HepG2 (cell line): ENCODE data around the gene CARD19.

Source experiments
- ARID4A ChIP-seq: sonication (generic); formaldehyde crosslinking; IDR thresholded peaks from 2 replicates; pipeline ENCODE4 v1.5.0; 2020; ENCODE audit warnings: mild to moderate bottlenecking, missing genetic modification reagents, borderline replicate concordance
- CTCF ChIP-seq: sonication (generic); formaldehyde crosslinking; IDR thresholded peaks from 2 replicates; pipeline ENCODE4 v1.5.0; 2020; ENCODE audit warnings: mild to moderate bottlenecking, missing genetic modification reagents, moderate library complexity
- KLF13 ChIP-seq: sonication (generic); formaldehyde crosslinking; IDR thresholded peaks from 2 replicates; pipeline ENCODE4 v1.4.0; 2020; ENCODE audit warnings: mild to moderate bottlenecking, missing genetic modification reagents
- MAZ ChIP-seq, 2 experiments: sonication (generic) in 1 of 2; formaldehyde crosslinking in 1 of 2; IDR thresholded peaks; 2 replicates each; pipeline versions ENCODE4 v1.5.0 to v1.6.1; 2012 to 2020; ENCODE audit warnings: low read depth in 2 of 2, mild to moderate bottlenecking in 2 of 2, borderline replicate concordance in 1 of 2, improper control_type of control experiment in 1 of 2, low read length in 1 of 2, missing genetic modification reagents in 1 of 2, moderate library complexity in 1 of 2
- POLR2AphosphoS5 ChIP-seq: IDR thresholded peaks from 2 replicates; pipeline ENCODE4 v1.6.1; 2012; ENCODE audit warnings: low read depth, low read length
- REPIN1 ChIP-seq: sonication (generic); formaldehyde crosslinking; IDR thresholded peaks from 2 replicates; pipeline ENCODE4 v1.8.0; 2022; ENCODE audit warnings: missing genetic modification reagents, low read depth, mild to moderate bottlenecking, borderline replicate concordance
- TCF7 ChIP-seq: sonication (generic); IDR thresholded peaks from 2 replicates; pipeline ENCODE4 v1.6.1; 2016; ENCODE audit warnings: antibody characterized with exemption, low read depth
- ZNF775 ChIP-seq: sonication (generic); formaldehyde crosslinking; IDR thresholded peaks from 2 replicates; pipeline ENCODE4 v1.4.0; 2020; ENCODE audit warnings: missing genetic modification reagents, mild to moderate bottlenecking, moderate library complexity, borderline replicate concordance
- ZSCAN20 ChIP-seq: sonication (generic); formaldehyde crosslinking; IDR thresholded peaks from 2 replicates; pipeline ENCODE4 v1.4.0; 2020; ENCODE audit warnings: missing genetic modification reagents, mild to moderate bottlenecking, borderline replicate concordance
- TF ChIP-seq, protein P1 (sequence below): IDR thresholded peaks from 2 replicates; pipeline ENCODE4 v1.6.1; 2016; ENCODE audit warnings: mild to moderate bottlenecking, missing biosample characterization, missing genetic modification reagents

DNA sequence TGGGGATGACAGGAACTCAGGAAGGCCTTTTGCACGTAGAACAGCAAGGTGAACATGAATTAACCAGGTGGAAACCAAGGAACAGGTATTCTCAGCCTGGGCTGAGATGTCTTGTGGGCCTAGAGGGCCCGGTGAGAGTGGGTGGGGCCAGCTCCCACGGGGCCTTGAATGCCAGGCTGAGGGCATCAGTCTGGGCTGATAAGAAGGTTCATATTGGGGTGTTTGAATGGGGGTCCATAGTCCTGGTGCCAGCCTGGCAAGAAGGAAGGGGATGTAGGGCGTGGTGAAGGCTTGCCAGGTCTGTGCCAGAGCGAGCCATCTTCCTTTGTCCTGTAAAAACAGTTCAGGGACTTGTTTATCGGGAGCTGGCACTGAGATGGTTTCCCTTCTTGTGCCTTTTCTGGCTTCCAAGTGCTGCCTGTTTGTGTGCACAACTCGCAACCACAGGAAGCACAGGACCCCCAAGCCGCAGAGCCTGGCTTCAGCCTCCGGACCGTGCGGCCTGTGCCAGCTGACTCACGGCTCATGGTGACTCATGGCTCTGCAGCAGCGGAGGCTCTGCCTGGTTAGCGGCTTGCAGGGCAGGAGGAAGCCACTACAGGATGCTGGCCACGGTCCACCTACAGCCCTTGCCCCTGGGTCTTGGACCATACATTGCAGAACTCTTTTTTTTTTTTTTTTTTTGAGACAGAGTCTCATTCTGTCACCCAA lies 2.4 kb downstream of the CARD19 start:
- TF ChIP-seq REPIN1 (CRISPR knock-in tag) (no peak), TCF7 (no peak), MAZ (IDR thresholded peaks at IDR 0.05; ENCODE audit: borderline replicate concordance, low read depth, low read length) (no peak), MAZ (CRISPR knock-in tag; IDR thresholded peaks at IDR 0.05; ENCODE audit: low read depth) (no peak), POLR2AphosphoS5 (no peak), ZNF775 (CRISPR knock-in tag) (no peak), CTCF (CRISPR knock-in tag) (no peak), ARID4A (CRISPR knock-in tag) (no peak), KLF13 (CRISPR knock-in tag) (no peak), ZSCAN20 (CRISPR knock-in tag) (no peak)
- TF ChIP-seq, protein P1, sequence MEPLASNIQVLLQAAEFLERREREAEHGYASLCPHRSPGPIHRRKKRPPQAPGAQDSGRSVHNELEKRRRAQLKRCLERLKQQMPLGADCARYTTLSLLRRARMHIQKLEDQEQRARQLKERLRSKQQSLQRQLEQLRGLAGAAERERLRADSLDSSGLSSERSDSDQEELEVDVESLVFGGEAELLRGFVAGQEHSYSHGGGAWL (CRISPR knock-in tag): no peak
